Lung microvascular endothelial cell (primary cell): ENCODE results near the gene MAP3K10. TPM values are rescaled to one million over a fixed set of nuclear protein-coding genes. Genes with fewer than 3 reads are reported as not detected.
A peak's percentile ranks its signal among the peaks of the same experiment; 100 is the strongest.
"Not testable (repeated sequence)": the region's sequence is repeated elsewhere in the genome, so short reads cannot be mapped to it uniquely, and the experiment has no call there.

Experiments
- DNase-seq, 2 donors: peaks; one replicate each; pipeline versions ENCODE4 v3.0.0 to v3.0.0-alpha.2; 2010; ENCODE audit warnings: low read depth in 2 of 2
- total RNA-seq: library from RNA; depleted of rRNA; stranded (reverse); fragments of >200 nt; gene quantifications from 2 replicates; pipeline ENCODE4 v1.2.1, GENCODE V29; 2014

Gene MAP3K10
- total RNA-seq, 1 donor from 2014 or later: 6.7 TPM

- DNase-seq: not testable (repeated sequence)
Measured at GRCh38 chr19:40171293-40171692, 19.9 kb upstream of the MAP3K10 start.

DNA sequence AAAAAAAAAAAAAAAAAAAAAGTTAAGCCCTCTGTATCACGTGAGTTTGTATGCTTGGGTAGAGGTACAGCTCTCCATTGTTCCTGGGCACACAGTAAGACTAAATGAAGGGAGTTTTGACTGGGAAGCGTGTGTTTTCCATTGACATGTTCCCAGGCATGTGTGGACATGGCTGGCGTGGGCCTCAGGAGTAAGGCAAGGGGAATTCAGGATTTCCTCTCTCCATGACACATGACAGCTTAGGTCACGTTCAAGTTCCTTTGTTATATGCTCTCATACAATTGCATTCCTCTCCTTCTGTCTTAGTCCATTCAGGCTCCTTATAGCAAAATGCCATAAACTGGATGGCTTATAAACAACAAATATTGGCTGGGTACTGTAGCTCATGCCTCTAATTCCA, 17.1 kb upstream of the MAP3K10 start:
- DNase-seq: peak in 1 of 2 donors; percentile 75

GRCh38 chr19:40175820-40176219, 15.4 kb upstream of the MAP3K10 start:
- no peak for DNase-seq

DNA sequence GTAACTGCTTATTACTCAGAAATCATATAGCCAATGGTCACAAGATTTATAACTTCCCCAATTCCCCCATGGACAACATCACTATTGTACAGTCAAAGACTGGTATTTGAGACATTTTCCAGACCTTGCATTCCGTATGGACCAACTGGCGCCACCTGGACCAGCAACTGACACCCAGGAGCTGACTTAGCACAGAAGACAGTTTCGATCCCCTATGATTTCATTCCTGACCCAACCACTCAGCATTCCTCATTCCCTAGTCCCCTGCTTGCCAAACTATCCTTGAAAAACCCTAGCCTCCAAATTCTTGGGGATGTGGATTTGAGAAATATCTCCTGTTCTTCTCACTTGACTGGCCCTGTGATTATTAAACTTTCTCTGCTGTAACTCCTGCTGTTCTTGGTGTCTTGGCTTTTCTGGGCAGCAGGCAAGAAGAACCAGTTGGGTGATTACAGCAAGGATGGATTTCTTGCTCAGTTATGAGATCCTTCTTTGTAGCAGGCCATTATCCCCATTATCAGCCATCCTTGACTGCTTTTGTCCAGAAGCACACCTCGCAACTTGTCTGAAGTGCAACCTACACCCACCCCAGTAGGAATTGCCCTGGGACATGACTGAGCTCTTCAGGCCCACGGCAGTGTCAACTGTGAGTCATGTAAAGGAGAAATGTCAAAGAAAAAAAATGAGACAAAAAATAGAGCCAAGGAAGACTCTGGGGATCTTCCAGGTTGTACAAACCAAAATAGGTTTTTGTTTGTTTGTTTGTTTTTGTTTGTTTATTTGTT, 13.7 kb upstream of the MAP3K10 start:
- DNase-seq: no peak

- DNase-seq: no peak
Measured at GRCh38 chr19:40178756-40179155, 12.5 kb upstream of the MAP3K10 start.

DNA sequence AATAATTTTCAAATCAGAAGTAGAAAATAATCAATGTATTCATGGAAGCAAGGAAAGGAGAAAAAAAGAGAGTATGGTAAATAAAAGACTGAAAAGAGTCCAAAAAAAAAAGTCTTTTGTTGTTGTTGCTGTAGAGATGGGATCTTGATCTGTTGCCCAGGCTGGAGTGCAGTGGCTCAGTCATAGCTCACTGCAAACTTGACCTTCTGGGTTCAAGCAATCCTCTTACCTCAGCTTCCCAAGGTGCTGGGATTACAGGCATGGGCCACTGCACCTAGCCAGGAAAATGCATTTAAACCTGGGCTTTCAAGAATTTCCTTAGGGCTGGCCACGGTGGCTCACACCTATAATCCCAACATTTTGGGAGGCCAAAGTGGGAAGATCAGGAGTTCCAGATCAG, 7.0 kb upstream of the MAP3K10 start:
- no peak for DNase-seq

DNA sequence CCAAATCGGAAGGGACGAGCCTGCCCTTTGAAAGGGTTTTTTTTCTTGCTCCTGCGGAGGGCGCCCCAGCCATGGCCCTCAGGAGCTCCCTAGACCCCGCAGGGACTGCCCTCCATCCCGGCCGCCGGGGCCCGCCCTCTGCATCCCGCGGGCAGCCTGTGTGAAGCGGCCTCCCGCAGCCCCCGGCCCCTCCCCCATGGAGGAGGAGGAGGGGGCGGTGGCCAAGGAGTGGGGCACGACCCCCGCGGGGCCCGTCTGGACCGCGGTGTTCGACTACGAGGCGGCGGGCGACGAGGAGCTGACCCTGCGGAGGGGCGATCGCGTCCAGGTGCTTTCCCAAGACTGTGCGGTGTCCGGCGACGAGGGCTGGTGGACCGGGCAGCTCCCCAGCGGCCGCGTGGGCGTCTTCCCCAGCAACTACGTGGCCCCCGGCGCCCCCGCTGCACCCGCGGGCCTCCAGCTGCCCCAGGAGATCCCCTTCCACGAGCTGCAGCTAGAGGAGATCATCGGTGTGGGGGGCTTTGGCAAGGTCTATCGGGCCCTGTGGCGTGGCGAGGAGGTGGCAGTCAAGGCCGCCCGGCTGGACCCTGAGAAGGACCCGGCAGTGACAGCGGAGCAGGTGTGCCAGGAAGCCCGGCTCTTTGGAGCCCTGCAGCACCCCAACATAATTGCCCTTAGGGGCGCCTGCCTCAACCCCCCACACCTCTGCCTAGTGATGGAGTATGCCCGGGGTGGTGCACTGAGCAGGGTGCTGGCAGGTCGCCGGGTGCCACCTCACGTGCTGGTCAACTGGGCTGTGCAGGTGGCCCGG, 815 bp downstream of the MAP3K10 start:
- peak; percentile 28 to 30 for DNase-seq

GRCh38 chr19:40192758-40193586, 1.7 kb downstream of the MAP3K10 start:
- DNase-seq: no peak

- DNase-seq: no peak
Measured at GRCh38 chr19:40193587-40193849, 2.3 kb downstream of the MAP3K10 start.

DNA sequence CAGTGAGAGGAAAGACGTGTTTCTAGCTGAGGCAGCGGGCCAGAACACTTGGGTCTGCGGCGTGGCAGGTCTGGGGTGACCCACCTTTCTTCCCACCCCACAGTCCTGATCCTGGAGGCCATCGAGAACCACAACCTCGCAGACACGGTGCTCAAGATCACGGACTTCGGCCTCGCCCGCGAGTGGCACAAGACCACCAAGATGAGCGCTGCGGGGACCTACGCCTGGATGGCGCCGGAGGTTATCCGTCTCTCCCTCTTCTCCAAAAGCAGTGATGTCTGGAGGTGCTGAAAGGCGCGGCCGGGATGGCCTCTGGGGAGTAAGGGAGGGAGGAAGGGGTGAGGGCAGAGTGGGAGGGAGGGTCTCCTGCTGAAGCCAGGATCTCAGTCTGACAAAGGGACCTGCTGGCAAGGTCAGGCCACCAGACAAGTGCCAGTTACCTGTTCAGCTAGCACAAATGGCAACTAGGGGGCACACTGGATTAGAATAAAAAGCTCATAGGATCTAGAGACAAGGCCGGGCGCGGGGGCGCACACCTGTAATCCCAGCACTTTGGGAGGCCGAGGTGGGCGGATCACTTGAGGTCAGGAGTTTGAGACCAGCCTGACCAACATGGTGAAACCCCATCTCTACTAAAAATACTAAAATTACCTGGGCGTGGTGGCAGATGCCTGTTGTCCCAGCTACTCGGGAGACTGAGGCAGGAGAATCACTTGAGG, 7.2 kb downstream of the MAP3K10 start:
- DNase-seq: no peak

- DNase-seq: peak in 1 of 2 donors; percentile 17
Measured at GRCh38 chr19:40200341-40201099, 9.3 kb downstream of the MAP3K10 start.

DNA sequence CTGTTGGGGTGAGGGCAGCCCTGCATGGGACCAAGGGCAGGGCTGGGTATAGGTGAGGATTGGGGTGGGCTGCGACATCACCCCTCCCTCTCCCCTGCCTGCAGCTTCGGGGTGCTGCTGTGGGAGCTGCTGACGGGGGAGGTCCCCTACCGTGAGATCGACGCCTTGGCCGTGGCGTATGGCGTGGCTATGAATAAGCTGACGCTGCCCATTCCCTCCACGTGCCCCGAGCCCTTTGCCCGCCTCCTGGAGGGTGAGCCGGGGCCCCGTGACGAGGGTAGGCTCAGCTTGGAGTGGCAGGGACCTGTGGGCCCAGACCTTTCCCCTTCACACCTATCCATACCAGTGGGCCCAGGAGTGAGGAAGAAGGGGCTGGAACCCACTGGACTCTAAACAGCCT, 13.2 kb downstream of the MAP3K10 start:
- DNase-seq: no peak

- no peak for DNase-seq
Measured at GRCh38 chr19:40205760-40206159, 14.5 kb downstream of the MAP3K10 start.

GRCh38 chr19:40208602-40209001, 17.4 kb downstream of the MAP3K10 start:
- no peak for DNase-seq

DNA sequence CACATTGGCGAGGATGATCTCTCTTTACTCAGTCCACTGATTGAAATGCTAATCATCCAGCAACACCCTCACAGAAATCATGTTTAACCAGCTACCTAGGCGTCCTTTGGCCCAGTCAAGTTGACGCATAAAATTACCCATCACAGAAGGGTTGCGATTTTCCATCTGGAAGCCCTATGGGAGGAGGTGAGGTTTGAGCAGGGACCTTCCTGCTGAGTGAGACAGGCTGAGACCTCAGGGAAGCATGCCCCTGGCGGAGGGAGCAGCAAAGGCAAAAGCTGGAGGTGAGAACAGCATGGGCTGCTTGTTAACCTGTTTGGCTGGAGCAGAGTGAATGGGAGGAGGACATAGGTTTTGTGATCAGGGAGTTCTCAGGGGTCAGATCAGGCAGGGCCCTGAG, 19.7 kb downstream of the MAP3K10 start:
- no peak for DNase-seq

DNA sequence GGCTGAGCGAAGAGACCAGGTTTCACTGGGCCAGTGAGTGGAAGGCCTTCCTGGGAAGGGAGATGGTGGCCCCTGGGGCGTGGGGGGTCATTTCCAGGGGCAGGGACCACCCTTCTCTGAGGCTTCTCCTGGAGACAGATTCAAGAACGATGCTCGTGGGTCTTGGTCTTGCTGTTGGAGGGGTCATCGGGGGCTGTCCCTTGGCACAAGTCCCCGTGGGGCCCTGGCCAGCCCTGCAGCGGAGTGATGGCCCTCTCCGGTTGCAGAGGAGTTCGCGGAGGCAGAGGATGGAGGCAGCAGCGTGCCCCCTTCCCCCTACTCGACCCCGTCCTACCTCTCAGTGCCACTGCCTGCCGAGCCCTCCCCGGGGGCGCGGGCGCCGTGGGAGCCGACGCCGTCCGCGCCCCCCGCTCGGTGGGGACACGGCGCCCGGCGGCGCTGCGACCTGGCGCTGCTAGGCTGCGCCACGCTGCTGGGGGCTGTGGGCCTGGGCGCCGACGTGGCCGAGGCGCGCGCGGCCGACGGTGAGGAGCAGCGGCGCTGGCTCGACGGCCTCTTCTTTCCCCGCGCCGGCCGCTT, 22.1 kb downstream of the MAP3K10 start:
- DNase-seq: no peak

DNA sequence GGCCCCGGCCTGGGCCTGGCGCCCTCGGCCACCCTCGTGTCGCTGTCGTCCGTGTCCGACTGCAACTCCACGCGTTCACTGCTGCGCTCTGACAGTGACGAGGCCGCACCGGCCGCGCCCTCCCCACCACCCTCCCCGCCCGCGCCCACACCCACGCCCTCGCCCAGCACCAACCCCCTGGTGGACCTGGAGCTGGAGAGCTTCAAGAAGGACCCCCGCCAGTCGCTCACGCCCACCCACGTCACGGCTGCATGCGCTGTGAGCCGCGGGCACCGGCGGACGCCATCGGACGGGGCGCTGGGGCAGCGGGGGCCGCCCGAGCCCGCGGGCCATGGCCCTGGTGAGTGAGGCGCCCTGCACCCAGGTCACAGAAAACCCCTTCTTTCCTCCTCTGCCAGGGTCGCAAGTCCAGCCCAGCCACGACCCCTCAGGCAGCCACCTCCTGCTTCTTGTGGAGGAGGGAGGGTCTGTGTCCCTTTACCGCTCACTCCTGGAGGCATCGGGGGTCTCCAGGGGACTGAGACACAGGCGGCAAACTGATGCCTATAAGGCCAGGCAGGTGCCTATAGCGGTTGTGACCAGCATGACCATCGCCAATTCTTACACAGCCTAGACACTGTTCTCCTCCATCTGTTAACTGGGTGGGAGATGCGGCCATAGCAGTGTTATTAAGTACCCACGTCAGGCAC, 22.8 kb downstream of the MAP3K10 start:
- no peak for DNase-seq

GRCh38 chr19:40214936-40215335, 23.7 kb downstream of the MAP3K10 start:
- DNase-seq: no peak

DNA sequence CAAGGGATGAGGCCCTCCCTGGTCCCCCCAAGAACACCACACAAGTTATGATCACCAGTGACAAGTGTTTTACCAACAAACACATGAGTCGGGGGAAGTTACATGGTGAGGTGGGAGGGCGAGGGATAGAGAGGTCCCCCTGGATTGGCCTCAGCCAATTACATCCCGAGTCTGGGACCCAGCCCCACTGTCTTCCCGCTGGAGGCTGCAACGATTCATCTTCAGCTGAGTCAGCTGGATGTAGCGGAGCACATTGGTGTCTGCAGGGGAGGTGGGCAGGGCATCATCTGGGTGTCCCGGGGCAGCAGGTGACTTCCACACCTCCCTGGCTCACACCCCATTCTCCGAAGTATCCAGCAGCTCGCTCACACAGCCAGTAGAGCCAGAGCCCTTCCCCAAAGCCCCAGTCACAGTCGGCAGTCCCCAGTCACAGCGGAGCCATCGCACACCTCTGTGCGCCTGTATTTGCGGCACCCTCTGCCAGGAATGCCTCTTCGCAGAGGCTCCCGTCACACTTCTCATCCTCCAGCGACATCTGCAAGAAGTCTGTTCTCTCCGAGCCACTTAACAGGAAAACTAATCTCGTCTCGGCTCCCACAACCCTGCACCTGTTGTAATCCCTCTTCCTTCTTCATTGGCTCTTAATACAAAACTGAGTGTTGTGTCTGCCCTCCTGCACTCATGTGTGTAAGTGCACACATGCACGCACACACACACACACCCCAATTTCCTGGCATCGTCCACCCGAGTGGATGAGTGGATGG, 25.0 kb downstream of the MAP3K10 start:
- no peak for DNase-seq
